ENCODE results near the gene CCDC178. TPM values are rescaled to one million over a fixed set of nuclear protein-coding genes. Genes with fewer than 3 reads are reported as not detected.

CCDC178 gene
- total RNA-seq, 1 donor from 2014 or later, result 0.53 TPM

- H3K27me3 ChIP-seq (ENCODE audit: control insufficient read depth, insufficient read depth, low read length), result no peaks in the 10 kb centered on the region
- H3K36me3 ChIP-seq (ENCODE audit: control insufficient read depth, insufficient read depth, low read length), result no peaks in the 10 kb centered on the region
- DNase-seq (ENCODE audit: low read depth) (no peak), FAIRE-seq (no peak)
- TF ChIP-seq, protein P1, sequence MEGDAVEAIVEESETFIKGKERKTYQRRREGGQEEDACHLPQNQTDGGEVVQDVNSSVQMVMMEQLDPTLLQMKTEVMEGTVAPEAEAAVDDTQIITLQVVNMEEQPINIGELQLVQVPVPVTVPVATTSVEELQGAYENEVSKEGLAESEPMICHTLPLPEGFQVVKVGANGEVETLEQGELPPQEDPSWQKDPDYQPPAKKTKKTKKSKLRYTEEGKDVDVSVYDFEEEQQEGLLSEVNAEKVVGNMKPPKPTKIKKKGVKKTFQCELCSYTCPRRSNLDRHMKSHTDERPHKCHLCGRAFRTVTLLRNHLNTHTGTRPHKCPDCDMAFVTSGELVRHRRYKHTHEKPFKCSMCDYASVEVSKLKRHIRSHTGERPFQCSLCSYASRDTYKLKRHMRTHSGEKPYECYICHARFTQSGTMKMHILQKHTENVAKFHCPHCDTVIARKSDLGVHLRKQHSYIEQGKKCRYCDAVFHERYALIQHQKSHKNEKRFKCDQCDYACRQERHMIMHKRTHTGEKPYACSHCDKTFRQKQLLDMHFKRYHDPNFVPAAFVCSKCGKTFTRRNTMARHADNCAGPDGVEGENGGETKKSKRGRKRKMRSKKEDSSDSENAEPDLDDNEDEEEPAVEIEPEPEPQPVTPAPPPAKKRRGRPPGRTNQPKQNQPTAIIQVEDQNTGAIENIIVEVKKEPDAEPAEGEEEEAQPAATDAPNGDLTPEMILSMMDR (IDR thresholded peaks at IDR 0.05; ENCODE audit: insufficient read depth, low read length, severe bottlenecking), result no peak
- H3K4me3 ChIP-seq (ENCODE audit: low read depth, low read length), result no peak overlapping the region
Measured at GRCh38 chr18:32983721-32984120, 456.8 kb downstream of the CCDC178 start.

DNA sequence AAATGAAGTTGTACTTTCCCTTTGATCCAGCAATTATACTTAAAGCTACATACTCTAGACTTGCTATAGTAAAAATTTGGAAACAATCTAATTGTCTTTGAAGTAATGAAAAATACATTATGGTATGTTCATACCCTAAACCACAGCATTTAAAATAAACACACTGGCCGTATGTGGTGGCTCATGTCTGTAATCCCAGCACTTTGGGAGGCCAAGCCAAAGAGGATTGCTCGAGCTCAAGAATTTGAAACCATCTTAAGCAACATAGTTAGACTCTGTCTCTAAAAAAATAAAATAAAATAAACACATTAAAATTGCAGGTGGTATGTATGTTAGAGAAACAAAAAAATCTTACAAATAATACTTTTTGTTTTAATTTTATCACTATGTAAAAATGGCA is 459.6 kb downstream of the CCDC178 start:
- FAIRE-seq, result no peak
- H3K27me3 ChIP-seq (ENCODE audit: control insufficient read depth, insufficient read depth, low read length), result no peaks in the 10 kb centered on the region
- H3K4me3 ChIP-seq (ENCODE audit: low read depth, low read length), result no peak overlapping the region
- TF ChIP-seq, protein P1 (IDR thresholded peaks at IDR 0.05; ENCODE audit: insufficient read depth, low read length, severe bottlenecking), result no peak
- no peak for DNase-seq (ENCODE audit: low read depth)
- no peaks in the 10 kb centered on the region for H3K36me3 ChIP-seq (ENCODE audit: control insufficient read depth, insufficient read depth, low read length)

DNA sequence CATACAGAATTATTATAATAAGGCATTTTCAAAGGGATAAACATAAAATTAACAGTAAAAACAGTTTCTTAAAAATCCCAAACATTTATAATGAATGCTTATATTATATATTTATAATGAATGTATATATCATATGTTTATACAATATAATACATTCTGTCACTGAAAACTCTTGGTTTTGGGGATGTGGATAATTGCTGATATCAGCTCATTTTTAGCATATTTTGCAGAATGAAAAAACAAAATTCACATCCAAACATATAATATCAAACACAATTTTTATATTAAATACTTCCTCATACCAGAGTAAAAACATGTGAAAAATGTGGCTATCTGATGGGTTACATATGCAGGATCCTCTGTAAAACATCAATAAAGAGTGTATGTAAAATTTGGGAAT is 465.0 kb downstream of the CCDC178 start:
- H3K36me3 ChIP-seq (ENCODE audit: control insufficient read depth, insufficient read depth, low read length), result no peaks in the 10 kb centered on the region
- no peak overlapping the region for H3K4me3 ChIP-seq (ENCODE audit: low read depth, low read length)
- FAIRE-seq (no peak), DNase-seq (ENCODE audit: low read depth) (no peak)
- no peaks in the 10 kb centered on the region for H3K27me3 ChIP-seq (ENCODE audit: control insufficient read depth, insufficient read depth, low read length)
- TF ChIP-seq, protein P1 (IDR thresholded peaks at IDR 0.05; ENCODE audit: insufficient read depth, low read length, severe bottlenecking), result no peak

DNA sequence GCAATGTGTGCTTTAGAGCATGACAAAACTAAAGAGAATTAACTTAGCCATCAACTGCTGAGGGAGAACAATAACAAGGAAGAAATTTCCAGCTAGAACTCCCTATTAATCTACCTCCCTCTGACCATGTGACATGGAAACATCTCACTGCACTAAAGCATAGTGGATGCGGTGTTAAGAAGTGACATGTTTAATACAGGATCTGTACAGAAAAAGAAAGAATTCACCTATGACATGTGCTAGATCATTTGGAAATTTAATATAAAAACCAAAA is 465.4 kb downstream of the CCDC178 start:
- Histone ChIP-seq H3K27me3 (ENCODE audit: control insufficient read depth, insufficient read depth, low read length) (no peaks in the 10 kb centered on the region), H3K36me3 (ENCODE audit: control insufficient read depth, insufficient read depth, low read length) (no peaks in the 10 kb centered on the region), H3K4me3 (ENCODE audit: low read depth, low read length) (no peak overlapping the region)
- DNase-seq (ENCODE audit: low read depth) (no peak), FAIRE-seq (no peak)
- TF ChIP-seq, protein P1 (IDR thresholded peaks at IDR 0.05; ENCODE audit: insufficient read depth, low read length, severe bottlenecking), result no peak

GRCh38 chr18:32974421-32975162 is 465.9 kb downstream of the CCDC178 start:
- no peak for DNase-seq (ENCODE audit: low read depth)
- H3K4me3 ChIP-seq (ENCODE audit: low read depth, low read length), result no peak overlapping the region
- no peak for FAIRE-seq
- no peaks in the 10 kb centered on the region for H3K27me3 ChIP-seq (ENCODE audit: control insufficient read depth, insufficient read depth, low read length)
- TF ChIP-seq, protein P1 (IDR thresholded peaks at IDR 0.05; ENCODE audit: insufficient read depth, low read length, severe bottlenecking), result no peak
- H3K36me3 ChIP-seq (ENCODE audit: control insufficient read depth, insufficient read depth, low read length), result no peaks in the 10 kb centered on the region

- Histone ChIP-seq H3K27me3 (ENCODE audit: control insufficient read depth, insufficient read depth, low read length) (no peaks in the 10 kb centered on the region), H3K4me3 (ENCODE audit: low read depth, low read length) (no peak overlapping the region), H3K36me3 (ENCODE audit: control insufficient read depth, insufficient read depth, low read length) (no peaks in the 10 kb centered on the region)
- TF ChIP-seq, protein P1 (IDR thresholded peaks at IDR 0.05; ENCODE audit: insufficient read depth, low read length, severe bottlenecking), result no peak
- no peak for DNase-seq (ENCODE audit: low read depth)
- no peak for FAIRE-seq
Measured at GRCh38 chr18:32968248-32968647, 472.3 kb downstream of the CCDC178 start.
